Skeletal muscle cell (primary cell): ENCODE measurements around the gene ASTL.

Source experiments
- DNase-seq: peaks from one replicate; pipeline ENCODE4 v3.0.0-alpha.2; 2010; ENCODE audit warnings: low read depth
- H3K4me3 ChIP-seq: 2 replicates; pipeline ENCODE4 v1.5.1; 2011; ENCODE audit warnings: low read depth, mild to moderate bottlenecking, control low read depth, low read length, moderate library complexity

Gene ASTL

GRCh38 chr2:96105152-96105915 is 33.0 kb downstream of the ASTL start:
- no peak overlapping the region for H3K4me3 ChIP-seq
- no peak for DNase-seq

- DNase-seq, result no peak
- H3K4me3 ChIP-seq, result no peak overlapping the region
Observed at GRCh38 chr2:96104487-96104861, 33.8 kb downstream of the ASTL start.

GRCh38 chr2:96103761-96104486 is 34.4 kb downstream of the ASTL start:
- DNase-seq, result no peak
- no peak overlapping the region for H3K4me3 ChIP-seq

GRCh38 chr2:96103187-96103601 is 35.1 kb downstream of the ASTL start:
- no peak overlapping the region for H3K4me3 ChIP-seq
- no peak for DNase-seq

- no peak overlapping the region for H3K4me3 ChIP-seq
- no peak for DNase-seq
Observed at GRCh38 chr2:96102596-96103186, 35.6 kb downstream of the ASTL start.

GRCh38 chr2:96100893-96101304 is 37.4 kb downstream of the ASTL start:
- DNase-seq, result no peak
- no peak overlapping the region for H3K4me3 ChIP-seq

- no peak overlapping the region for H3K4me3 ChIP-seq
- DNase-seq, result no peak
Observed at GRCh38 chr2:96099861-96100798, 38.2 kb downstream of the ASTL start.

GRCh38 chr2:96098900-96099590 is 39.3 kb downstream of the ASTL start:
- no peak overlapping the region for H3K4me3 ChIP-seq
- DNase-seq, result no peak

GRCh38 chr2:96097951-96098823 is 40.1 kb downstream of the ASTL start:
- no peak for DNase-seq
- H3K4me3 ChIP-seq, result no peak overlapping the region

- no peak for DNase-seq
- H3K4me3 ChIP-seq, result no peak overlapping the region
Observed at GRCh38 chr2:96097441-96097840, 40.9 kb downstream of the ASTL start.

GRCh38 chr2:96095116-96095636 is 43.1 kb downstream of the ASTL start:
- DNase-seq, result no peak
- no peak overlapping the region for H3K4me3 ChIP-seq

- no peak overlapping the region for H3K4me3 ChIP-seq
- DNase-seq, result no peak
Observed at GRCh38 chr2:96093528-96093927, 44.8 kb downstream of the ASTL start.

GRCh38 chr2:96092951-96093350 is 45.4 kb downstream of the ASTL start:
- H3K4me3 ChIP-seq, result no peak overlapping the region
- no peak for DNase-seq

- DNase-seq, result no peak
- H3K4me3 ChIP-seq, result no peak overlapping the region
Observed at GRCh38 chr2:96092573-96092877, 45.8 kb downstream of the ASTL start.

- no peak overlapping the region for H3K4me3 ChIP-seq
- no peak for DNase-seq
Observed at GRCh38 chr2:96091711-96092572, 46.4 kb downstream of the ASTL start.

GRCh38 chr2:96091141-96091710 is 47.1 kb downstream of the ASTL start:
- H3K4me3 ChIP-seq, result no peak overlapping the region
- DNase-seq, result no peak
